CD14-positive monocyte (primary cell): ENCODE measurements around the gene TLK1. TPM values are rescaled to one million over a fixed set of nuclear protein-coding genes. Genes with fewer than 3 reads are reported as not detected.

Source experiments
- DNase-seq, 3 donors: peaks; one replicate each; pipeline ENCODE4 v3.0.0-alpha.2; 2011 to 2022
- H2AFZ ChIP-seq: 2 replicates; pipeline ENCODE4 v1.6.0; 2012; ENCODE audit warnings: mild to moderate bottlenecking, low read depth, low read length, inconsistent platforms; ENCODE audit not compliant: insufficient read depth, poor library complexity, severe bottlenecking
- H3K27ac ChIP-seq, 2 donors: 1 replicate in 1 of 2; 2 replicates in 1 of 2; pipeline ENCODE4 v1.5.1; 2012 to 2013; ENCODE audit warnings: low read length in 2 of 2, control low read depth in 1 of 2, inconsistent platforms in 1 of 2, low read depth in 1 of 2, mild to moderate bottlenecking in 1 of 2
- H3K27me3 ChIP-seq, 2 donors: one replicate each; pipeline versions ENCODE4 v1.6.0 to v1.6.1; 2011 to 2013; ENCODE audit warnings: low read length in 2 of 2; ENCODE audit not compliant: control insufficient read depth in 2 of 2, insufficient read depth in 2 of 2
- H3K36me3 ChIP-seq, 2 donors: replicated peaks in 1 of 2; 1 replicate in 1 of 2; 2 replicates in 1 of 2; pipeline versions ENCODE4 v1.5.1 to v1.6.1; 2012 to 2013; ENCODE audit warnings: low read length in 2 of 2, control low read depth in 1 of 2, inconsistent platforms in 1 of 2, mild to moderate bottlenecking in 1 of 2; ENCODE audit not compliant: insufficient read depth in 2 of 2, control insufficient read depth in 1 of 2
- H3K4me1 ChIP-seq, 2 donors: 1 replicate in 1 of 2; 2 replicates in 1 of 2; pipeline versions ENCODE4 v1.5.1 to v1.6.1; 2012 to 2013; ENCODE audit warnings: low read length in 2 of 2, control low read depth in 1 of 2, inconsistent platforms in 1 of 2, mild to moderate bottlenecking in 1 of 2, moderate library complexity in 1 of 2; ENCODE audit not compliant: insufficient read depth in 2 of 2, control insufficient read depth in 1 of 2
- H3K4me2 ChIP-seq: replicated peaks from 2 replicates; pipeline ENCODE3; 2012; ENCODE audit warnings: low read length, moderate library complexity, mild to moderate bottlenecking; ENCODE audit not compliant: poor library complexity, severe bottlenecking; ENCODE audit errors: extremely low read depth
- H3K4me3 ChIP-seq, 3 experiments: fragments of 200-600 bp in 1 of 3; sonication (generic) in 1 of 3; replicated peaks in 1 of 3; 1 replicate in 2 of 3; 2 replicates in 1 of 3; pipeline ENCODE4 v1.5.1; 2011 to 2013; ENCODE audit warnings: low read length in 3 of 3, mild to moderate bottlenecking in 3 of 3, control low read depth in 2 of 3, low read depth in 2 of 3, inconsistent platforms in 1 of 3, moderate library complexity in 1 of 3
- H3K79me2 ChIP-seq: 2 replicates; pipeline ENCODE4 v1.6.0; 2012; ENCODE audit warnings: mild to moderate bottlenecking, control low read depth, inconsistent platforms, low read length, moderate library complexity; ENCODE audit not compliant: insufficient read depth
- H3K9ac ChIP-seq: 2 replicates; pipeline ENCODE4 v1.6.0; 2017; ENCODE audit warnings: low read length, mild to moderate bottlenecking; ENCODE audit not compliant: insufficient read depth, poor library complexity, severe bottlenecking
- H3K9me3 ChIP-seq, 2 donors: replicated peaks in 1 of 2; 1 replicate in 1 of 2; 2 replicates in 1 of 2; pipeline versions ENCODE4 v1.5.1 to v1.6.1; 2012 to 2013; ENCODE audit warnings: low read length in 2 of 2, control low read depth in 1 of 2; ENCODE audit not compliant: control insufficient read depth in 1 of 2, insufficient read depth in 1 of 2
- H4K20me1 ChIP-seq: 2 replicates; pipeline ENCODE4 v1.6.0; 2012; ENCODE audit warnings: mild to moderate bottlenecking, low read length, control low read depth, moderate library complexity; ENCODE audit not compliant: insufficient read depth
- H3K27ac Mint-ChIP-seq, 7 donors: one replicate each; pipeline ENCODE4 v1.8.0; 2020; ENCODE audit warnings: mild to moderate bottlenecking in 7 of 7, mixed read lengths in 7 of 7, moderate library complexity in 6 of 7, inconsistent platforms in 2 of 7
- H3K27me3 Mint-ChIP-seq, 3 donors: one replicate each; pipeline ENCODE4 v1.8.0; 2021 to 2022; ENCODE audit warnings: low read depth in 3 of 3, mild to moderate bottlenecking in 3 of 3, mixed read lengths in 3 of 3, moderate library complexity in 3 of 3, inconsistent platforms in 1 of 3
- H3K36me3 Mint-ChIP-seq, 2 donors: one replicate each; pipeline ENCODE4 v1.8.0; 2020; ENCODE audit warnings: mixed read lengths in 2 of 2, inconsistent platforms in 1 of 2, mild to moderate bottlenecking in 1 of 2
- H3K4me1 Mint-ChIP-seq: one replicate; pipeline ENCODE4 v1.8.0; 2020; ENCODE audit warnings: mild to moderate bottlenecking, mixed read lengths
- H3K4me3 Mint-ChIP-seq, 2 donors: one replicate each; pipeline ENCODE4 v1.8.0; 2020; ENCODE audit warnings: mild to moderate bottlenecking in 2 of 2, mixed read lengths in 2 of 2, moderate library complexity in 1 of 2
- H3K9me3 Mint-ChIP-seq, 7 donors: one replicate each; pipeline ENCODE4 v1.8.0; 2020 to 2022; ENCODE audit warnings: mixed read lengths in 7 of 7, mild to moderate bottlenecking in 6 of 7, moderate library complexity in 6 of 7, inconsistent platforms in 2 of 7
- CTCF ChIP-seq: fragments of 200-600 bp; IDR thresholded peaks from one replicate; pipeline ENCODE4 v1.8.0; 2022; ENCODE audit warnings: antibody characterized with exemption, mild to moderate bottlenecking
- WGBS: methylation state at CpG from one replicate; pipeline ENCODE4 v1.1.5; 2013; ENCODE audit warnings: missing lambda C conversion rate; ENCODE audit not compliant: insufficient coverage; 5-methylcytosine and 5-hydroxymethylcytosine counted together
- intact Hi-C, 2 donors: fragments of 100-400 bp; cut with micrococcal nuclease; formaldehyde crosslinking; loops; one replicate each; pipeline versions ENCODE4 v1.15.0 to v1.15.1; 2023
- polyA plus RNA-seq, 3 donors: library from polyadenylated mRNA; depleted of rRNA in 1 of 3; unstranded in 2 of 3; stranded (reverse) in 1 of 3; fragments of 300-500 nt in 2 of 3; fragments of >200 nt in 1 of 3; fragmentation: Illumina TruSeq in 2 of 3; gene quantifications; 1 replicate in 2 of 3; 2 replicates in 1 of 3; pipeline ENCODE4 v1.2.3, GENCODE V29; 2012 to 2021

Gene TLK1
- polyA plus RNA-seq, 3 donors = 6.3 to 20.0 (median 8.6) TPM

GRCh38 chr2:171146633-171147032 is 14.1 kb downstream of the TLK1 start:
- Histone ChIP-seq H3K9ac (no peak overlapping the region), H4K20me1 (peaks cover 96% of the 10 kb centered on the region), H3K4me2 (peak overlapping the region; percentile 35), H3K27me3 (no peaks in the 10 kb centered on the region), H3K36me3 (no peaks in the 10 kb centered on the region), H3K27ac (peak overlapping the region in 1 of 2 donors; percentile 43), H3K9me3 (no peaks in the 10 kb centered on the region), H3K4me3 (no peak overlapping the region), H3K79me2 (peaks cover 96% of the 10 kb centered on the region), H2AFZ (no peak overlapping the region), H3K4me1 (peaks cover 17 to 29% of the 10 kb centered on the region in 2 donors)
- no peak for TF ChIP-seq CTCF
- Mint-ChIP-seq H3K27ac (peak overlapping the region; percentile 31 to 83 (median 58)), H3K4me1 (peaks cover 71% of the 10 kb centered on the region), H3K4me3 (peak overlapping the region in 1 of 2 donors; percentile 24), H3K27me3 (peaks cover 0 to 2% (median 0%) of the 10 kb centered on the region in 3 donors), H3K36me3 (peaks cover 0 to 3% of the 10 kb centered on the region in 2 donors), H3K9me3 (no peaks in the 10 kb centered on the region)
- peak; percentile 37 to 81 (median 58) for DNase-seq
- 0% methylated on average over 1 of the region's 1 CpG for WGBS
- intact Hi-C loops = no loop called here

- no peaks in the 10 kb centered on the region for H3K36me3 ChIP-seq
- Mint-ChIP-seq H3K27me3 (peaks cover 0 to 2% (median 0%) of the 10 kb centered on the region in 3 donors), H3K27ac (peak overlapping the region in 1 of 7 donors; percentile 34), H3K36me3 (peaks cover 0 to 3% of the 10 kb centered on the region in 2 donors), H3K4me1 (peaks cover 76% of the 10 kb centered on the region), H3K4me3 (no peak overlapping the region), H3K9me3 (no peaks in the 10 kb centered on the region)
- no CpG with 5 or more reads among the region's 2 CpGs for WGBS
- TF ChIP-seq CTCF = no peak
- DNase-seq = peak in 1 of 3 donors; percentile 6
- no peak overlapping the region for H3K4me3 ChIP-seq
- H2AFZ ChIP-seq = no peak overlapping the region
- H3K9me3 ChIP-seq = no peaks in the 10 kb centered on the region
- H3K4me1 ChIP-seq = peaks cover 17 to 29% of the 10 kb centered on the region in 2 donors
- no peaks in the 10 kb centered on the region for H3K27me3 ChIP-seq
- H3K9ac ChIP-seq = no peak overlapping the region
- intact Hi-C loops = no loop called here
- peaks cover 97% of the 10 kb centered on the region for H3K79me2 ChIP-seq
- peak overlapping the region; percentile 43 to 44 for H3K27ac ChIP-seq
- no peak overlapping the region for H3K4me2 ChIP-seq
- H4K20me1 ChIP-seq = peaks cover 97% of the 10 kb centered on the region
These were observed 14.6 kb downstream of the TLK1 start for GRCh38 chr2:171146071-171146470.
